ENCODE data around the gene GMPR. TPM values are rescaled to one million over a fixed set of nuclear protein-coding genes. Genes with fewer than 3 reads are reported as not detected.

GMPR gene
- total RNA-seq, 1 experiment from 2014 or later: 24.0 TPM

- ChIA-PET RAD21 (ENCODE audit: low non-redundant PET in 1 of 2, low total read pairs in 2 of 2, uncharacterized antibody in 2 of 2, unreplicated experiment in 2 of 2) (no interaction called here), POLR2A (no interaction called here), CTCF (no interaction called here)
- H3K4me1 ChIP-seq (ENCODE audit: control insufficient read depth in 1 of 2, insufficient read depth in 2 of 2, low read length in 2 of 2): no peaks in the 10 kb centered on the region
- no peak overlapping the region for H3K9ac ChIP-seq (ENCODE audit: low read length)
- H3K9me2 ChIP-seq (ENCODE audit: insufficient read depth): no peaks in the 10 kb centered on the region
- no peaks in the 10 kb centered on the region for H3K9me3 ChIP-seq (ENCODE audit: control insufficient read depth in 1 of 2, insufficient read depth in 1 of 2, low read depth in 1 of 2, low read length in 2 of 2)
- no peak overlapping the region for H3K4me2 ChIP-seq (ENCODE audit: low read length)
- H3K4me3 ChIP-seq (replicated peaks in 1 of 2; ENCODE audit: low read depth in 1 of 2, low read length in 2 of 2): no peak overlapping the region
- no peak overlapping the region for H2AFZ ChIP-seq (ENCODE audit: low read depth, low read length, poor library complexity, severe bottlenecking)
- ATAC-seq: no peak
- intact Hi-C loops (cut with micrococcal nuclease): no loop called here
- H3K36me3 ChIP-seq (ENCODE audit: control insufficient read depth in 1 of 2, insufficient read depth in 2 of 2, low read length in 2 of 2): peaks cover 2 to 5% of the 10 kb centered on the region in 2 experiments; a peak in 1 of 4 replicates
- H3K79me2 ChIP-seq (ENCODE audit: insufficient read depth, low read length): no peaks in the 10 kb centered on the region
- TF ChIP-seq ZFX (IDR thresholded peaks at IDR 0.05) (no peak), SRF (IDR thresholded peaks at IDR 0.05; ENCODE audit: low read depth) (no peak), ZBTB33 (IDR thresholded peaks at IDR 0.05; ENCODE audit: extremely low read depth, insufficient replicate concordance, low read length) (no peak), REST (IDR thresholded peaks at IDR 0.05; ENCODE audit: low read depth) (no peak), TCF7L2 (IDR thresholded peaks at IDR 0.05; ENCODE audit: borderline replicate concordance, extremely low read depth, insufficient read depth, insufficient read length) (no peak), EZH2phosphoT487 (IDR thresholded peaks at IDR 0.05; ENCODE audit: borderline replicate concordance) (no peak), EGR1 (IDR thresholded peaks at IDR 0.05; ENCODE audit: low read depth) (no peak), EZH2 (IDR thresholded peaks at IDR 0.05) (no peak), MAX (IDR thresholded peaks at IDR 0.05) (no peak), ATF3 (IDR thresholded peaks at IDR 0.05) (no peak), SIN3A (IDR thresholded peaks at IDR 0.05; ENCODE audit: low read depth) (no peak), RAD21 (IDR thresholded peaks at IDR 0.05; ENCODE audit: low read depth) (no peak), CBX3 (IDR thresholded peaks at IDR 0.05; ENCODE audit: low read depth) (no peak), CTCF (IDR thresholded peaks at IDR 0.05 in 2 of 3, conservative IDR thresholded peaks at IDR 0.05 in 1 of 3; ENCODE audit: borderline replicate concordance in 1 of 3, insufficient read depth in 1 of 3, low read depth in 2 of 3, low read length in 2 of 3) (no peak), ZNF274 (IDR thresholded peaks at IDR 0.05; ENCODE audit: low read depth, low read length) (no peak)
- BruUV-seq (replicated peaks): no TSS peak
- no peaks in the 10 kb centered on the region for H3K27me3 ChIP-seq (ENCODE audit: insufficient read depth, low read length)
- no peak overlapping the region for H3K27ac ChIP-seq (ENCODE audit: low read depth, low read length)
- H4K20me1 ChIP-seq (ENCODE audit: insufficient read depth): no peaks in the 10 kb centered on the region
- DNase-seq (ENCODE audit: low read depth, low spot score): no peak
Observed at GRCh38 chr6:16257999-16258708, 19.8 kb downstream of the GMPR start.
